HG02981 (cell line): ENCODE measurements around the gene LRRC10B.

Source experiments
- ATAC-seq: cut with Tn5 transposase; IDR thresholded peaks from one replicate; pipeline ENCODE4 v1.9.1; 2021; ENCODE audit warnings: mild to moderate bottlenecking, moderate library complexity; ENCODE audit not compliant: unreplicated experiment

LRRC10B gene

DNA sequence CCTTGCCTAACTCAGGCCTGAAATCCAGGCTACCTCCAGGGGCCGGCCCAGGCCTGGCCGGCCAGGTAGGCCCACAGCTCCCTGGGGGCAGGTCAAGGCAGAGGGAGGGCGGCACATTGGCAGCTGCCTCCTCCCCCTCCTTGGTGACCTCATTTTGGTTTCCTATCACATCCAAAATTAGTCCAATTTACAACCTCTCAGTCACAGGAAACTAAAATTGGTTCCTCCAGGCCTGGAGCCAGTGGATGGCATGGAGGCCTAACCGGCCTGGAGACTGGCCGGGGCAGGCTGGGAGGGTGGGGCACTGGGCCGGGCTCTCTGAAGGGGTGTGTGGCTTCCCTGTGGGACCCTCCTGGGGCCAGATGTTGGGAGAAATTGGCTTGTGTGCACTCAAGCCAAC lies 35.9 kb downstream of the LRRC10B start:
- no peak for ATAC-seq

GRCh38 chr11:61545341-61545740 lies 36.8 kb downstream of the LRRC10B start:
- ATAC-seq: no peak

DNA sequence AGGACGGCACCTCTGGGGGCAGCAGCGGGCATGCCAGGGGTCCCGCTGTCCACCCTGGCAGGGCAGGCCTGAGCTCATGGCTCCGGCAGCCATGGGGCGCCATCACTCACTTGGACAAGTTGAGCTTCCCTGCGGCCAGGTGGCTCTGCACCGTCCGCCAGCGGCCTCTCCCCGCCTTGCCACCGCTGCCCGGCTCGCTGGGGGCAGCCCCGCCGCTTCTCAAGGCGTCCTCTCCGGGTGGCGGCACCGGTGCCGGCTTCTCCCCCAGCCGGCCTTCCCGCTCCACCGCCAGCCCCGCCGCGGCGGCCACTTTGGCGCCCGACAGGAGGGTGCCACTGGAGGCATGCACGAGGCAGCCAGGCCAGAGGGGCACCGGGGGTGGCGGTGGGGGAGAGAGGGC lies 37.4 kb downstream of the LRRC10B start:
- no peak for ATAC-seq

DNA sequence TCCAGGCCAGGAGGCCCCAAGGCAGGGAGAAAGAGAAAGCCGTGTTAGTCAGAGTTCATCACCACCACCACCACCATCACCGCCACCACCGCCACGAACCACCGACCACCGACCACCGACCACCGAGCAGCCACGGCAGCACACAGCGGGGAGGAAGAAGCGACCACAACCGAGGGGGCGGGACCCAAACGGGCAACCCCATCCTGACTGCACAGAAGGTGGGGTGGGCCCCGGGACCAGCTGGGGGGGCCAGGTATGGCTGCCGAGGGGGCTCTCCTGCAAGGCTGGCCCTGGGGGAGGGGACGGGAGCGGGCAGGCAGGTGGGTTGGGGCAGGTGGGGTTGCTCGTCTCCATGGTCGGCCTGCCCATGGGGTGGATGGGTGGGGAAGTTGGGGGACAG lies 38.1 kb downstream of the LRRC10B start:
- no peak for ATAC-seq

GRCh38 chr11:61547246-61547645 lies 38.7 kb downstream of the LRRC10B start:
- ATAC-seq: no peak

DNA sequence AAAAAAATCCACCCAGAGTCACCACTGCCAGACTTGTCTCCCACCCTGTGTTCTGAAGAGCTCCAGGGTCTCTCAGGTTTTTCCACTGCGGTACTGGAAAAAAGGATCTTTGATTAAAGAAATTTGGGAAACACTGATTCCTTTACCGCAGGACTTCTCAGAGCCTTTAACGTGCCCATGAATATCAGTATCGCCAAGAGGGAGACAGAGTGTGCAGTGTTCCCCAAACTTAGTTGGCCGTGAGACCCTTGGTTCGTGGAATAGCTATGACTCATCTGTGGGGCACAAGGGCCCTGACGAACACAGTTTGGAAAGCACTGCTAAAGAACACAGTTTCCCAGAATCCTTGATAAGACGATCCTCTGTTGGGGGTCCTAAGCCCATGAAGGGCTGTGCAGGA lies 40.6 kb downstream of the LRRC10B start:
- no peak for ATAC-seq

GRCh38 chr11:61549662-61550568 lies 41.4 kb downstream of the LRRC10B start:
- ATAC-seq: no peak

- ATAC-seq: no peak
Observed at GRCh38 chr11:61550665-61551227, 42.2 kb downstream of the LRRC10B start.

- no peak for ATAC-seq
Observed at GRCh38 chr11:61551634-61552033, 43.1 kb downstream of the LRRC10B start.

- no peak for ATAC-seq
Observed at GRCh38 chr11:61552108-61552635, 43.6 kb downstream of the LRRC10B start.

DNA sequence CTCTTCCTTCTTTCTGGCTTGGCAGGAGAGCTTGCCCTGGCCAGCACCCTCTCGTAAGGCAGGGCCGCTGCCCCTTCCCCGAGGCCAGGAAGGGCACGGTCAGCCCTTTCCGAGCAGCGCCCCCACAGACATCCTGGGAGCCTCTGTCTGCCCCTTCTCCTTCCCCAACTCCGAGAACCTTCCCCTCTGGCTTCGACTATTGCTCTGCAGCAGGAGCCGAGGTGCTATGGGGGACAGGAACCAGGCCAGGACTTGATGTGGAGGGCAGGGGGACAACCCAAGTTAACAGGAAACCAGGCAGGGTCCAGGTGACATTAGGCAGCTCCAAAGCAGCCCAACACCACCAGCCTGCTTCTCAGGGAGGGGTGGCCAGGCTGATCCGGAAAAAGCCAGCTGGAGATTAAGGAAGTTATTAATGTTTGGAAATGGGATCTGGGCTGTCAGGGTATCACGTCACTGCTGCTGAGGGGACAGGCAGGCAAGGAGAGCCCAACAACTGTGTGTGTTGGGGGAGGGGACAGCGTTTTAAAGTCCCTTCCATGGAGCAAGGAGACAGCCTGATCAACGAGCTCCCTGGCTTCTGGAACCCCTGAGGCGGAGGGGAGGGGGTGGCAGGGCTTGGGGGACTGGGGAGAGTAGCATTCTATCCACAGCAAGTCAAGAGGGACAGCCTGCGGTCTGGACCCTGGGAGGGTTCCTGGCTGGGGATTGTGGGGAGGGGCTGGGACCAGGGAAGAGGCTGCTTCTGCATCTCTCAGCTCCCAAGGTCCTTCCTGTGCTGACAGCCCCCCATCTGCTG lies 45.0 kb downstream of the LRRC10B start:
- ATAC-seq: no peak

- no peak for ATAC-seq
Observed at GRCh38 chr11:61554172-61554988, 45.8 kb downstream of the LRRC10B start.

- ATAC-seq: no peak
Observed at GRCh38 chr11:61555051-61555969, 46.8 kb downstream of the LRRC10B start.

GRCh38 chr11:61555978-61556377 lies 47.4 kb downstream of the LRRC10B start:
- ATAC-seq: no peak

DNA sequence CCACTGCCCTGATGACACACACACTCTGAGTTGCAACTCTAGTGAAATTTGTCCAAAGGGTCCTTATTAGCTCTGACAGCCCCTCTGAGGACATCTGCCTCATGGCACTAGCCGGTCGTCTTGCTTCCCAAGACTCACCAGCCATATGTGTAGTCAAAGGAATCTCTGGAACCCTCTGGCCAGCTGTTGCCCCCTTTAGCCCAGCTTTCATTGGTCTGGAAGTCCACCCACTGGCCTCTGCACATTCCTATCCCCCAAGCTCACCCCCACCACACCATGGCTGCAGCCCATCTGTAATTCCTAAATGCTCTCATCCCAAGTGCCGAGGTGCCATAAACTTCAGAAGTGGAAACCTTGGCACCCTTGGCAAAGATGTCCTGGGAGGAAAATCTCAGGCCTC lies 48.1 kb downstream of the LRRC10B start:
- no peak for ATAC-seq
